GM23248 (cell line): ENCODE measurements around the gene SPACA7. TPM values are rescaled to one million over a fixed set of nuclear protein-coding genes. Genes with fewer than 3 reads are reported as not detected.

Experiments used
- DNase-seq: peaks from one replicate; pipeline ENCODE4 v3.0.0-alpha.2; 2015
- H2AFZ ChIP-seq: fragments of 200-600 bp; sonication (generic); 2 replicates; pipeline ENCODE4 v1.6.1; 2016; ENCODE audit warnings: antibody characterized with exemption
- H3F3A ChIP-seq: fragments of 200-600 bp; sonication (generic); 2 replicates; pipeline ENCODE4 v1.6.1; 2016; ENCODE audit warnings: mild to moderate bottlenecking, antibody characterized with exemption, mixed run types; ENCODE audit not compliant: insufficient read depth
- H3K27ac ChIP-seq: fragments of 200-600 bp; sonication (generic); 2 replicates; pipeline ENCODE4 v1.5.1; 2016; ENCODE audit warnings: mild to moderate bottlenecking
- H3K27me3 ChIP-seq: fragments of 200-600 bp; sonication (generic); replicated peaks from 2 replicates; pipeline ENCODE4 v1.6.1; 2016; ENCODE audit warnings: mild to moderate bottlenecking; ENCODE audit not compliant: insufficient read depth
- H3K36me3 ChIP-seq: fragments of 200-600 bp; sonication (generic); 2 replicates; pipeline ENCODE4 v1.6.1; 2016; ENCODE audit warnings: low read depth, mild to moderate bottlenecking
- H3K4me1 ChIP-seq: fragments of 200-600 bp; sonication (generic); 2 replicates; pipeline ENCODE4 v1.6.1; 2016; ENCODE audit warnings: mild to moderate bottlenecking; ENCODE audit not compliant: insufficient read depth
- H3K4me2 ChIP-seq: fragments of 200-600 bp; sonication (generic); one replicate; pipeline ENCODE4 v1.6.1; 2016; ENCODE audit warnings: mild to moderate bottlenecking; ENCODE audit not compliant: unreplicated experiment
- H3K4me3 ChIP-seq: fragments of 200-600 bp; sonication (generic); 2 replicates; pipeline ENCODE4 v1.5.1; 2016; ENCODE audit warnings: mild to moderate bottlenecking
- H3K79me2 ChIP-seq: fragments of 200-600 bp; sonication (generic); 2 replicates; pipeline ENCODE4 v1.6.1; 2016; ENCODE audit warnings: mild to moderate bottlenecking; ENCODE audit not compliant: insufficient read depth
- H3K9ac ChIP-seq: fragments of 200-600 bp; sonication (generic); 2 replicates; pipeline ENCODE4 v1.6.1; 2016; ENCODE audit warnings: mild to moderate bottlenecking
- H3K9me2 ChIP-seq: fragments of 200-600 bp; sonication (generic); 2 replicates; pipeline ENCODE4 v1.6.1; 2016; ENCODE audit warnings: mixed run types, mild to moderate bottlenecking, moderate library complexity; ENCODE audit not compliant: insufficient read depth
- H3K9me3 ChIP-seq: fragments of 200-600 bp; sonication (generic); one replicate; pipeline ENCODE4 v1.6.1; 2017; ENCODE audit warnings: low read depth
- H4K20me1 ChIP-seq: fragments of 200-600 bp; sonication (generic); 2 replicates; pipeline ENCODE4 v1.6.0; 2016; ENCODE audit not compliant: insufficient read depth
- EZH2 ChIP-seq: fragments of 200-600 bp; sonication (generic); IDR thresholded peaks from 2 replicates; pipeline ENCODE4 v1.6.1; 2018; ENCODE audit warnings: antibody characterized with exemption, mild to moderate bottlenecking; ENCODE audit not compliant: insufficient read depth, poor library complexity, severe bottlenecking
- EZH2phosphoT487 ChIP-seq: fragments of 200-600 bp; sonication (generic); IDR thresholded peaks from 2 replicates; pipeline ENCODE4 v1.6.1; 2018; ENCODE audit warnings: antibody characterized with exemption, moderate library complexity, mild to moderate bottlenecking, low read depth; ENCODE audit not compliant: insufficient read depth
- WGBS, 2 experiments: methylation state at CpG; one replicate each; pipeline ENCODE4 v1.1.6; 2015 to 2017; ENCODE audit warnings: low lambda C conversion rate in 2 of 2, low coverage in 1 of 2; ENCODE audit errors: missing lambda C conversion rate in 2 of 2; 5-methylcytosine and 5-hydroxymethylcytosine counted together
- in situ Hi-C: fragments of 300-500 bp; cut with MboI; formaldehyde crosslinking; loops from 2 replicates; pipeline ENCODE4 v1.15.0; 2020
- polyA plus RNA-seq: library from polyadenylated mRNA; unstranded; fragments of >200 nt; fragmentation: Nextera tagmentation; extraction: Ambion mirVana; gene quantifications from 2 replicates; pipeline ENCODE4 v1.2.1, GENCODE V29; 2016
- total RNA-seq: library from RNA; depleted of rRNA; stranded (reverse); fragments of >200 nt; shearing (Covaris generic); gene quantifications from 2 replicates; pipeline ENCODE4 v1.2.3, GENCODE V29; 2014

Gene SPACA7
- total and polyA plus RNA-seq, 2 experiments from 2014 or later: not detected

DNA sequence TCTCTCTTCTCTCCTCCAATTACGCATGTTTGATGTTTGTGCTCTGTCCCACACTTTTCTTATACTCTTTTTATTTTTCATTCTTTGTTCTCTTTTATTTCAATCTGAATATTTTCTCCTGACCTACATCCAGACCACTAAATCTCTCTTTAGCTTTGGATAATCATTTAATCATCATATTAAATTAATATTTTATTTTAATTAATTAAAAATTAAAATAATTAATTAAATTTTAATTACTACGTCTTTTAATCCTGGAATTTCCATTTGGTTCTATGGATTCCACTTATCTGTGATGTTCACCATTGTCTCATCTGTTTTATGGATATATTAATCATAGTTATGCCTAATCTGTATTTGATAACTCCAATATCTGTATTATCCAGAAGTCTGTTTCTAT, 62.4 kb downstream of the SPACA7 start:
- Histone ChIP-seq H3K9ac (no peak overlapping the region), H3K9me3 (no peaks in the 10 kb centered on the region), H2AFZ (no peak overlapping the region), H3K4me1 (no peaks in the 10 kb centered on the region), H3K36me3 (no peaks in the 10 kb centered on the region), H3K4me2 (no peak overlapping the region), H4K20me1 (no peaks in the 10 kb centered on the region), H3F3A (no peaks in the 10 kb centered on the region), H3K4me3 (no peak overlapping the region), H3K79me2 (no peaks in the 10 kb centered on the region), H3K27ac (no peak overlapping the region), H3K27me3 (peaks cover 14% of the 10 kb centered on the region), H3K9me2 (no peaks in the 10 kb centered on the region)
- no peak for DNase-seq
- TF ChIP-seq EZH2 (no peak), EZH2phosphoT487 (no peak)
- in situ Hi-C loops: no loop called here
- WGBS, 2 experiments: 12 to 29% methylated on average over 2 of the region's 2 CpGs

DNA sequence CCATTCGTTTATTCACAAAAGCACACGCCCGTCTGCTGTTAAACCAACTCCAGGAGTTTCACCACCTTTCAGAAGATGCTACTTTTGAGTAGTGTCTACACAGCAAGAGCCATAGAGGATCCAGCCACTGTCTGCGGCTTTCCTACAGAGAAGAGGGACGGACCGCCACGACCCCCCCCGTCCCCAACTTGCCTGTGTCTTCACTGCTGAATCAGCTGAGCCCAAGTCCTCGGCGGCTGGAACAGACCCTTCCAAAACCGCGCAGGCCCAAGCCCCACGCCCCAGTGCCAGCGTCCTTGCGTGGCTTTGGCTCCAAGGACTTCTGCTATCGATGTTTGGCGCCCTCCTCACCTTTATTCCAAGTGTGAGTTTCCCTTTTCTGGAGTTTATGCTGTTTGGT, 65.1 kb downstream of the SPACA7 start:
- Histone ChIP-seq H3K9me3 (no peaks in the 10 kb centered on the region), H3K9me2 (no peaks in the 10 kb centered on the region), H3K9ac (no peak overlapping the region), H3K4me1 (no peaks in the 10 kb centered on the region), H3K36me3 (no peaks in the 10 kb centered on the region), H3K4me2 (no peak overlapping the region), H3K27me3 (peaks cover 18% of the 10 kb centered on the region), H3K79me2 (no peaks in the 10 kb centered on the region), H3F3A (no peaks in the 10 kb centered on the region), H4K20me1 (no peaks in the 10 kb centered on the region), H2AFZ (no peak overlapping the region), H3K27ac (no peak overlapping the region), H3K4me3 (no peak overlapping the region)
- in situ Hi-C loops: loop anchor here (10.0 kb wide), 1 partner anchor 966 kb away; no protein-coding TSS in a partner anchor
- 66 to 68% methylated on average over 17 of the region's 17 CpGs for WGBS, 2 experiments
- TF ChIP-seq EZH2phosphoT487 (no peak), EZH2 (no peak)
- DNase-seq: no peak

DNA sequence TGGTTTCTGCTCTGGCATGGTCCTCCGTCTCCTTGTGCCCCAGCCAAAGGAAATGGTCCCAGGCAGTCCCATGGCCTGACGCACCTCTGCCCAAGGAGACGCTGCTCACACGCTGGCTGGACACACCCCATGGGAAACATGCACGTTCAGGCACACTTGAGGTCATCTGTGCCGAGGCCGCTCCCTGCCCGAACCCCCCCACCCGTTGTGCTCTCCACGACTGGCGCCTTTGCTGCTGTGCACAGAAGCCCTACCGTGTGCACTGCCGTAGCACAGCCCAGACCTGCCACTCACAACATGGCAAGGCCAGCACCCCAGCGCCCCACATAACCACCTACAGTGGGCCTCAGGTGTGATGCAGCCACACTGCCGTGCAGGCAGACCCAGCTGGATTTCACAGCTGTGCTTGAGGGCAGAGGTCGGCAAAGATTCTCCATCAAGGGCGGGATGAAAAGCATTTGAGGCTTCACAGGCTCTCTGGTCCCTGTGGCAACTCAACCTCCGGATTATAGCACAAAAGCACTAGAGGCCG, 65.7 kb downstream of the SPACA7 start:
- no peak for DNase-seq
- 36 to 41% methylated on average over 16 to 19 of the region's 19 CpGs for WGBS, 2 experiments
- no peaks in the 10 kb centered on the region for H3F3A ChIP-seq
- no peak overlapping the region for H3K27ac ChIP-seq
- no peaks in the 10 kb centered on the region for H3K36me3 ChIP-seq
- H3K27me3 ChIP-seq: peaks cover 18% of the 10 kb centered on the region
- H3K79me2 ChIP-seq: no peaks in the 10 kb centered on the region
- no peaks in the 10 kb centered on the region for H3K9me2 ChIP-seq
- H3K4me3 ChIP-seq: no peak overlapping the region
- no peak overlapping the region for H3K9ac ChIP-seq
- no peak for TF ChIP-seq EZH2
- no peak for TF ChIP-seq EZH2phosphoT487
- H2AFZ ChIP-seq: no peak overlapping the region
- in situ Hi-C loops: loop anchor here (10.0 kb wide), 1 partner anchor 967 kb away; no protein-coding TSS in a partner anchor
- H3K4me2 ChIP-seq: no peak overlapping the region
- no peaks in the 10 kb centered on the region for H3K4me1 ChIP-seq
- no peaks in the 10 kb centered on the region for H3K9me3 ChIP-seq
- no peaks in the 10 kb centered on the region for H4K20me1 ChIP-seq

DNA sequence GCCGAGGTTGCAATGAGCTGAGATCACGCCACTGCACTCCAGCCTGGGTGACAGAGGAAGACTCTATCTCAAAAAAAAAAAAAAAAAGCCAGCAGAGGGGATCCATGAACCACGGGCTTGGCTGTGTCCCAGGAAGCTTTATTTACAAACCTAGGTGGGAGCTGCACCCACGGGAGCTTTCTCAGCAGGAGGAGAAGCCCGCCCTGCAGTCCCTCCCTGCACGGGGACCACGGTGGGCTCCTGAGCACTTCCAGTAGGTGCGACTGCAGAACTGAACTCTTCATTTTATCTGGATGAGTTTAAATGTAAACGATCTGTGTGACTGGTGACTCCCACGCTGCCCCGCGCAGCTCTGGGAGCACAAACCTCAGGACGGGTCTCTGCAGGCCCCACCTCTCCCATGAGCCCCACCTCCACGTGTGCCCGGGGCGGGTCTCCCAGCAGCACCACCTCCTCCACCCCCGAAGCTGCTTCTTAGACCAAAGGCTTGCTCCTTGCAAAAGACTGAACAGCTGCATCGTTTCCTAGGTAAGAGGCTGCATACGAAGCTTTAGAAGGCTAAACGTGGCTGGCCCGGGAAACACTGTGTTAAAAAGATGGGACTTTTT, 66.4 kb downstream of the SPACA7 start:
- H3K4me2 ChIP-seq: no peak overlapping the region

More for the DNA sequence above, 66.4 kb downstream of the SPACA7 start:
- no peak for DNase-seq
- H3K9me2 ChIP-seq: no peaks in the 10 kb centered on the region
- no peak overlapping the region for H2AFZ ChIP-seq
- H3K27ac ChIP-seq: no peak overlapping the region
- 19 to 29% methylated on average over 16 to 21 of the region's 21 CpGs for WGBS, 2 experiments
- no peaks in the 10 kb centered on the region for H4K20me1 ChIP-seq
- no peak overlapping the region for H3K9ac ChIP-seq
- H3K79me2 ChIP-seq: no peaks in the 10 kb centered on the region
- TF ChIP-seq EZH2: no peak
- no peak for TF ChIP-seq EZH2phosphoT487
- no peaks in the 10 kb centered on the region for H3F3A ChIP-seq
- H3K4me1 ChIP-seq: no peaks in the 10 kb centered on the region
- H3K36me3 ChIP-seq: no peaks in the 10 kb centered on the region
- H3K27me3 ChIP-seq: peaks cover 18% of the 10 kb centered on the region
- H3K9me3 ChIP-seq: no peaks in the 10 kb centered on the region
- no peak overlapping the region for H3K4me3 ChIP-seq
- in situ Hi-C loops: loop anchor here (10.0 kb wide), 1 partner anchor 968 kb away; no protein-coding TSS in a partner anchor
